D721Med (cell line): ENCODE results near the gene POFUT2.

Experiments
- DNase-seq: peaks from one replicate; pipeline ENCODE4 v3.0.0; 2011; ENCODE audit warnings: low spot score; ENCODE audit not compliant: insufficient read length
- FAIRE-seq: peaks from 2 replicates; lab custom pipeline; 2011; peaks lifted over from hg19 to GRCh38; lab: Jason Lieb, UNC
- CTCF ChIP-seq: IDR thresholded peaks from 2 replicates; pipeline ENCODE4 v1.5.1; 2012; ENCODE audit warnings: mild to moderate bottlenecking, control low read depth; ENCODE audit not compliant: insufficient read depth; ENCODE audit errors: missing control alignments

The POFUT2 gene

GRCh38 chr21:45264912-45265515 is 22.7 kb downstream of the POFUT2 start:
- TF ChIP-seq CTCF, result no peak
- DNase-seq, result no peak
- FAIRE-seq, result no peak

GRCh38 chr21:45264146-45264911 is 23.4 kb downstream of the POFUT2 start:
- no peak for DNase-seq
- FAIRE-seq, result no peak
- TF ChIP-seq CTCF, result no peak

GRCh38 chr21:45263534-45263933 is 24.2 kb downstream of the POFUT2 start:
- no peak for FAIRE-seq
- peak; percentile 3 for DNase-seq
- no peak for TF ChIP-seq CTCF

GRCh38 chr21:45262616-45263015 is 25.1 kb downstream of the POFUT2 start:
- no peak for DNase-seq
- TF ChIP-seq CTCF, result no peak
- FAIRE-seq, result no peak

GRCh38 chr21:45262041-45262581 is 25.6 kb downstream of the POFUT2 start:
- DNase-seq, result peak; percentile 1
- TF ChIP-seq CTCF, result no peak
- FAIRE-seq, result no peak

- FAIRE-seq, result no peak
- no peak for DNase-seq
- TF ChIP-seq CTCF, result no peak
Measured at GRCh38 chr21:45261093-45261492, 26.6 kb downstream of the POFUT2 start.
